ENCODE data around the gene UBR4. TPM values are rescaled to one million over a fixed set of nuclear protein-coding genes. Genes with fewer than 3 reads are reported as not detected.

The UBR4 gene
- total RNA-seq, 4 donors from 2014 or later: 214 to 324 (median 272) TPM

DNA sequence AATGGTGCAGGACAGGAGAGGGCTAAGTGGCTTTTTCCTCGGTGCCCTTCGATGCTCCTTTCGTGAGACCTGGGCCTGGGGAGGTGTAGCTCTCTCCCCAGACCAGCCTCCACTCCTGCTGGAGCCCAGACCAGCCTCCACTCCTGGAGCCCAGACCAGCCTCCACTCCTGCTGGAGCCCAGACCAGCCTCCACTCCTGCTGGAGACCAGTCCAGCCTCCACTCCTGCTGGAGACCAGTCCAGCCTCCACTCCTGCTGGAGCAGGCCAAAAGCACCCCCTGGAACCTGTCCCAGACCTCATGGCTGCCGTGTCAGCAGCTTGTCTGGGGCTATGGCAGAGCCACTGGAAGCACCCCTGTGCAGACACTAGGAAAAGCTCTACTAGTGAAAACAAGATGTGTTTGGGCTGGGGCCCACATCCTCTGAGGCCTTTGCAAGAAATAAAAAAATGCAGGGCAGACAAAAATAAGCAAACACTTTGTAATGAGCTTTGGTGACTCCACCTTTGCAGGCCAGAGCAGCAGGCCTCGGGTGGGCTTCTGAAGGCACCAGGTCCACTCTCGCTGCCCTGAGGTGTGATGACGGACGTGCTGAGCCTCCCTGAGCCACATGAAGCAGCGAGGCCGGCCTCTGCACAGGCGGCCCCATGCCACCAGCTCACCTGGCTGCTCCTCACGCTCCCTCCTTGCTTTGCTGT is 137.6 kb downstream of the UBR4 start:
- H3K27ac ChIP-seq: no peak overlapping the region
- WGBS: 82% methylated on average over 5 of the region's 12 CpGs
- H3K4me1 ChIP-seq: peaks cover 72% of the 10 kb centered on the region
- TF ChIP-seq POLR2AphosphoS5 (IDR thresholded peaks at IDR 0.05) (no peak), POLR2A (IDR thresholded peaks at IDR 0.05) (no peak), EP300 (IDR thresholded peaks at IDR 0.05) (no peak)
- TF ChIP-seq, protein P1, sequence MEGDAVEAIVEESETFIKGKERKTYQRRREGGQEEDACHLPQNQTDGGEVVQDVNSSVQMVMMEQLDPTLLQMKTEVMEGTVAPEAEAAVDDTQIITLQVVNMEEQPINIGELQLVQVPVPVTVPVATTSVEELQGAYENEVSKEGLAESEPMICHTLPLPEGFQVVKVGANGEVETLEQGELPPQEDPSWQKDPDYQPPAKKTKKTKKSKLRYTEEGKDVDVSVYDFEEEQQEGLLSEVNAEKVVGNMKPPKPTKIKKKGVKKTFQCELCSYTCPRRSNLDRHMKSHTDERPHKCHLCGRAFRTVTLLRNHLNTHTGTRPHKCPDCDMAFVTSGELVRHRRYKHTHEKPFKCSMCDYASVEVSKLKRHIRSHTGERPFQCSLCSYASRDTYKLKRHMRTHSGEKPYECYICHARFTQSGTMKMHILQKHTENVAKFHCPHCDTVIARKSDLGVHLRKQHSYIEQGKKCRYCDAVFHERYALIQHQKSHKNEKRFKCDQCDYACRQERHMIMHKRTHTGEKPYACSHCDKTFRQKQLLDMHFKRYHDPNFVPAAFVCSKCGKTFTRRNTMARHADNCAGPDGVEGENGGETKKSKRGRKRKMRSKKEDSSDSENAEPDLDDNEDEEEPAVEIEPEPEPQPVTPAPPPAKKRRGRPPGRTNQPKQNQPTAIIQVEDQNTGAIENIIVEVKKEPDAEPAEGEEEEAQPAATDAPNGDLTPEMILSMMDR (IDR thresholded peaks at IDR 0.05): no peak
- no peak for DNase-seq (ENCODE audit: low spot score in 2 of 2)
- no peaks in the 10 kb centered on the region for H3K27me3 ChIP-seq
- peaks cover 41% of the 10 kb centered on the region for H3K36me3 ChIP-seq
- no peak overlapping the region for H3K4me3 ChIP-seq
- H3K9me3 ChIP-seq: no peaks in the 10 kb centered on the region

DNA sequence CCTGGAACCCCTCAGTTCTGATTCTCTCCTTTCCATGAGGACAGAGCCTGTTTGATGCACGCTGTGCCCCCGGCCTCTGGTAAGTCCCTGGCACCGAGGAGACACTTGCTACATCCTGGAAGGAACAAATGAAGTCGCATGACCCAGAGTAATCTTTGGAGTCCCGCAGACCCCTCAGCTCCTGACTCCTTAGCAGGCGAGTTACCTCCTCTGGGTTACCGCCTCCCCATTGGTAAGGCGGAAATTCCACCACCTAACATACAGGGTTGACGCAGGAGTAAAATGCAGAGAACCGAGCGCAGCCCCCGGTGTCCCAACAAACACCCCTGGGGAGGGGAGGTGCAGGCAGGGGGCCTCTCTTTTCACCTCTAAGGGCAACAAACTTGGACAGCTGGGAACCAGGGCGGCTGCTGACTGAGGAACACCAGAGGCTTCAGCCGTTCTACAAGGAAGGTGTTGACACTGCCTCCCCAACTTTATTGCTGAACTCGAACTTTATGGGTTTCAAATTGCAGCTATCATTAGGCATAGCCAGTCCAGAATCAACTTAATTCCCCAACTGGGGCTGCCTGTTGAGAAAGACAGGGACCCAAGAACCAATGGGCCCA is 138.3 kb downstream of the UBR4 start:
- Histone ChIP-seq H3K4me1 (peaks cover 76% of the 10 kb centered on the region), H3K27ac (no peak overlapping the region), H3K9me3 (no peaks in the 10 kb centered on the region), H3K36me3 (peaks cover 35% of the 10 kb centered on the region), H3K4me3 (no peak overlapping the region), H3K27me3 (no peaks in the 10 kb centered on the region)
- DNase-seq (ENCODE audit: low spot score in 2 of 2): no peak
- 70% methylated on average over 12 of the region's 15 CpGs for WGBS
- TF ChIP-seq, protein P1 (IDR thresholded peaks at IDR 0.05): no peak
- TF ChIP-seq POLR2A (IDR thresholded peaks at IDR 0.05) (no peak), EP300 (IDR thresholded peaks at IDR 0.05) (no peak), POLR2AphosphoS5 (IDR thresholded peaks at IDR 0.05) (no peak)

DNA sequence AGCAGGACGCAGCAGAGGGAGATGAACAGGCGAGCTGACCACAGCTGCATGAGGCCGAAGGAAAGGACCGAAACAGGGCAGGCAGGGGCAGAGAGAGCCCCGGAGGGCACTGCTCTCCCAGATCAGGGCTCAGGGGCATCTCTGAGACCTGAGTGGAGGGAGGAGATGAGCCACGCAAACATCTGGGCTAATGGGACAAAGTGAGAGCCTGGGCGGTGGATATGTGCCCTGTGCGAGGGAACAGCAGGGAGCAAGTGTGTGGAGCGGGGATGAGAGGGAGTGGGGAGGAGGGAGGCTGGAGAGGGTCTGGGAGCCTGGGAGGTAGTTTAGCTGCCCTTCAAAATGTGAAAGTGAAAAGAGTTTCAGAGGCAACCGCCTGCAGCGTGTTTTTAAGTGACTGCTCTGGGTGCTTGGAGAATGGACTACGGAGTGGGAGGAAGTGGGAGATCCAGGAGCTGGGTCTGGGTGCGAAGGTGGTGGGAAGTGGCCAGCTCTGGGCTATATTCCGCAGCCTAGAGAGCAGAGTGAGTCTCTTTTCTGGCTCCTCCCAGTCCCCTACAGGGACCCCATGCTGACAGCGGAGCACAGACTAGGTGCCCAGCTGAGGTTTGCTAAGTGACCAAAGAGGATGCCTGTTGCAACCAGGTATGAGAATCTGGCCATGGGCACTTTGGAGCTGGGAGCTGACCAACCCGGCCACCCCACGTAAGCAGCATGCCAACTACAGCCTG is 139.0 kb downstream of the UBR4 start:
- DNase-seq (ENCODE audit: low spot score in 2 of 2): no peak
- Histone ChIP-seq H3K9me3 (no peaks in the 10 kb centered on the region), H3K36me3 (peaks cover 27% of the 10 kb centered on the region), H3K27ac (no peak overlapping the region), H3K4me1 (peaks cover 76% of the 10 kb centered on the region), H3K27me3 (no peaks in the 10 kb centered on the region), H3K4me3 (no peak overlapping the region)
- no peak for TF ChIP-seq EP300 (IDR thresholded peaks at IDR 0.05)
- TF ChIP-seq, protein P1 (IDR thresholded peaks at IDR 0.05): no peak
- TF ChIP-seq POLR2A (IDR thresholded peaks at IDR 0.05): no peak
- TF ChIP-seq POLR2AphosphoS5 (IDR thresholded peaks at IDR 0.05): no peak
- 68% methylated on average over 17 of the region's 17 CpGs for WGBS

DNA sequence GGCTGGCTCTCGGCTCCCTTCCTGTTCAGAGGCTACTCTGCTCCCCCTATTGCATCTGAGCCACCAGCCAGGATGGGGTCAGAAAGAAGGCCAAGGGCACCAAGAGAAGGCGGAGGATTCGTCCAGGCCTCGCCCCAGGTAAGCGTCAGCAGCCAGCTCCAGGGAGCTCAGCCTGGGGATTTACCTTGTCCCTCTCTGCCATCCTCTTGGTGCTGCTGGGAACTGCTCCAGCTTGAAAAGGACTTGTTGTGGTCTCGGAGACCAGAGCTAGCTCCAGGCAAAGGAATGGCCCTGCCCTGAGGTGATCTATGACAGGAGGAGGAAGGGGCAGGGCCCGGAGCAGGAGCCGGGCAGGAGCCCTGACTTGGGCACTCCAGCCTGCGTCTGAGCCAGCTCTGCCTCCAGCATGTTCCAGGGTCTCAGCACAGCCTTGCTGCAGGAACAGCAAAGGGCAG is 139.8 kb downstream of the UBR4 start:
- no peak overlapping the region for H3K27ac ChIP-seq

More for the DNA sequence above, 139.8 kb downstream of the UBR4 start:
- peaks cover 19% of the 10 kb centered on the region for H3K36me3 ChIP-seq
- DNase-seq (ENCODE audit: low spot score in 2 of 2): no peak
- H3K9me3 ChIP-seq: no peaks in the 10 kb centered on the region
- TF ChIP-seq POLR2A (IDR thresholded peaks at IDR 0.05) (no peak), EP300 (IDR thresholded peaks at IDR 0.05) (no peak), POLR2AphosphoS5 (IDR thresholded peaks at IDR 0.05) (no peak)
- TF ChIP-seq, protein P1 (IDR thresholded peaks at IDR 0.05): no peak
- H3K27me3 ChIP-seq: no peaks in the 10 kb centered on the region
- H3K4me1 ChIP-seq: peaks cover 76% of the 10 kb centered on the region
- no peak overlapping the region for H3K4me3 ChIP-seq
- WGBS: 58% methylated on average over 6 of the region's 9 CpGs

Measured in suprapubic skin (tissue), 4 donors.